ENCODE results near the gene HYPK. TPM values are rescaled to one million over a fixed set of nuclear protein-coding genes. Genes with fewer than 3 reads are reported as not detected.

The HYPK gene, protein sequence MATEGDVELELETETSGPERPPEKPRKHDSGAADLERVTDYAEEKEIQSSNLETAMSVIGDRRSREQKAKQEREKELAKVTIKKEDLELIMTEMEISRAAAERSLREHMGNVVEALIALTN
- total RNA-seq, result 10 to 100 TPM; 13.0 to 38.0 (median 21.5) TPM

- TF ChIP-seq POLR2A (IDR thresholded peaks at IDR 0.05), result peak; percentile 44 to 63
- TF ChIP-seq CTCF (IDR thresholded peaks at IDR 0.05), result no peak
- DNase-seq, result peak; percentile 93 to 97 (median 94)
- H3K27ac ChIP-seq, result peak within 1 kb of the TSS; percentile 77 to 96 (median 83)
- H3K9me3 ChIP-seq, result no peaks in the 10 kb centered on the region
- peak within 1 kb of the TSS; percentile 59 to 82 (median 77) for H3K4me3 ChIP-seq
- peaks cover 0 to 50% (median 0%) of the 10 kb centered on the region in 3 donors for H3K36me3 ChIP-seq
- peaks cover 0 to 41% (median 6%) of the 10 kb centered on the region in 4 donors for H3K4me1 ChIP-seq
- no peaks in the 10 kb centered on the region for H3K27me3 ChIP-seq
Observed at GRCh38 chr15:43800286-43801141, at the start of gene HYPK. TSS of gene HYPK (plus strand) at chr15:43800599. CDS start at chr15:43800623, 24 bp downstream.

DNA sequence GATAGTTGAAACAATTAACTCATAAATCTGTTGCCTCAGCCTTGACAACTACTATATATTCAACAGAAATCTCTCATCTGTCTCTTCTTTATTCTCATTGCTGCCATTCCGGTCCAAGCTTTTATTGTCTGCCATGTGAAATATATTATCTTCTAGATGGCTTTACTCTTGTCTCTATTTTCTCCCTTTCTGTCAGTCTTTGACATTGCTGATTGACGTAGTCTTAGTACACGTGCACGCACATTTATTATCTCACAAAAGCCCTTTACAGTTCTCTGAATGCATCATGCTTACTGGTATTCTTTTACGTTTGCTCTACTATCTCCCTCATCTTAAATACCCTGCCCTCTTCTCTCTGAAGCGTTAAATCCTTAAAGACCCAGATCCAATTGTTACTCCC is 48.5 kb upstream of the HYPK start:
- TF ChIP-seq CTCF (IDR thresholded peaks at IDR 0.05) (no peak), POLR2A (IDR thresholded peaks at IDR 0.05) (no peak)
- H3K4me3 ChIP-seq, result no peak overlapping the region
- H3K4me1 ChIP-seq, result peaks cover 0 to 39% (median 19%) of the 10 kb centered on the region in 4 donors
- no peaks in the 10 kb centered on the region for H3K27me3 ChIP-seq
- DNase-seq, result no peak
- no peak overlapping the region for H3K27ac ChIP-seq
- peaks cover 0 to 35% (median 0%) of the 10 kb centered on the region in 3 donors for H3K36me3 ChIP-seq
- H3K9me3 ChIP-seq, result no peaks in the 10 kb centered on the region

GRCh38 chr15:43762824-43763223 is 37.6 kb upstream of the HYPK start:
- TF ChIP-seq CTCF (IDR thresholded peaks at IDR 0.05) (no peak), POLR2A (IDR thresholded peaks at IDR 0.05) (no peak)
- H3K36me3 ChIP-seq, result peaks cover 4 to 98% (median 8%) of the 10 kb centered on the region in 3 donors
- H3K4me3 ChIP-seq, result no peak overlapping the region
- no peaks in the 10 kb centered on the region for H3K9me3 ChIP-seq
- no peaks in the 10 kb centered on the region for H3K4me1 ChIP-seq
- no peak overlapping the region for H3K27ac ChIP-seq
- no peak for DNase-seq
- no peaks in the 10 kb centered on the region for H3K27me3 ChIP-seq

GRCh38 chr15:43763819-43764446 is 36.5 kb upstream of the HYPK start:
- Histone ChIP-seq H3K36me3 (peaks cover 4 to 98% (median 8%) of the 10 kb centered on the region in 3 donors), H3K27me3 (no peaks in the 10 kb centered on the region), H3K4me3 (no peak overlapping the region), H3K9me3 (no peaks in the 10 kb centered on the region), H3K4me1 (no peaks in the 10 kb centered on the region), H3K27ac (no peak overlapping the region)
- no peak for TF ChIP-seq CTCF (IDR thresholded peaks at IDR 0.05)
- TF ChIP-seq POLR2A (IDR thresholded peaks at IDR 0.05), result no peak
- DNase-seq, result no peak

DNA sequence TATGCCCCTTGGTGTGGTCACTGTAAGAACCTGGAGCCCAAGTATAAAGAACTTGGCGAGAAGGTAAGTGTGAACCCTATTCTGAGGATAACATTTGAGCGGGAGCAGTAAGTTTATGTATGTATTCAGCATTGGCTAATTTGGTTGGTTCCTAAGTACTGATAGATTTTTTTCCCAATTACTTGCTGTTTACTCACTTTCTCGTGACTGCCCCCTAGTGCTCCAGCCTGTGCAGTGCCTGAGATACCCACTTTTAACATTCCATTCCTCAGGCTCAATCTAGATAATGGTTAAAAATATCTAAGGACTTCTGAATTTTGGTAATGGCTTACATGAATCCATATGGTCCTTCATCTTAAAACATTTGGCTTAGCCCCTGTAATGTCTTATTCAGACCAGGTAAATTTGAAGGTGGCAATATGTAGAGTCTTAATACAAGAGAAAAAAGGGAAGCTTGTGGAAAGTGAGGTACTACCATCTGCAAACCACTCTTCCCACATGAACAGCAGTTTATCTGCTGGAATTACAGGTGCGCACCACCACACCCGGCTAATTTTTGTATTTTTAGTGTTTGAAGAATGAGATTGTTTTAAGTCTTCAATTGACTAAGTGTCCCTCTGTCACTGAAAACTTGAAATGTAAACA is 30.7 kb upstream of the HYPK start:
- Histone ChIP-seq H3K36me3 (peaks cover 2 to 98% (median 4%) of the 10 kb centered on the region in 3 donors), H3K27me3 (no peaks in the 10 kb centered on the region), H3K9me3 (no peaks in the 10 kb centered on the region), H3K4me3 (no peak overlapping the region), H3K27ac (no peak overlapping the region), H3K4me1 (peaks cover 0 to 10% (median 0%) of the 10 kb centered on the region in 4 donors)
- TF ChIP-seq CTCF (IDR thresholded peaks at IDR 0.05) (peak; percentile 61 to 86 (median 76)), POLR2A (IDR thresholded peaks at IDR 0.05) (no peak)
- DNase-seq, result peak; percentile 55 to 85 (median 72)

Data from Peyer's patch (tissue), 4 donors.